Activated naive CD4-positive, alpha-beta T cell treated with anti-CD3 and anti-CD28 coated beads, Interleukin-2, amount 50 U/mL, for 16 hours (primary cell): ENCODE measurements around the gene PXMP2.
"Not testable (repeated sequence)": the region's sequence is repeated elsewhere in the genome, so short reads cannot be mapped to it uniquely, and the experiment has no call there.

ENCODE experiments used
- DNase-seq: peaks from one replicate; pipeline ENCODE4 v3.0.0-alpha.2; 2020

The PXMP2 gene

GRCh38 chr12:132724506-132725241, 37.3 kb downstream of the PXMP2 start:
- DNase-seq: no peak

DNA sequence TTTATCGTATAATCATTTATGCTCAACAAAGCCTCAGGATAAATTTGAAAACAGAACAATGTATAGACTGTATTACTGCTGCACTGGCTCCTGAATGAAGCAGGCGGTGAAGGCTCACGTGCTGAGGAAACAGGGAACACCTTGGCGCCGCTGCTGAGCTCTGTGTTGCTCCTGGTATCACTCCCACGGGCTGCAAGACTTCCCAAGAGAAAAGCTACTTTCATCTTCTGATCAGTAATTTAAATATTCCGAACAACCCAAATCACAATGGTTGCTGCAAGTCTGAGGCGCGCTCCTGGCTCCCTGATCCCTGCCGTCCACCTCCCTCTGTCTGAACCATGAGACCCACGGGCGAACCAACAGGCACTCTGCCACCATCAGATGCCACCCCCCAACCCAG, 39.0 kb downstream of the PXMP2 start:
- no peak for DNase-seq

DNA sequence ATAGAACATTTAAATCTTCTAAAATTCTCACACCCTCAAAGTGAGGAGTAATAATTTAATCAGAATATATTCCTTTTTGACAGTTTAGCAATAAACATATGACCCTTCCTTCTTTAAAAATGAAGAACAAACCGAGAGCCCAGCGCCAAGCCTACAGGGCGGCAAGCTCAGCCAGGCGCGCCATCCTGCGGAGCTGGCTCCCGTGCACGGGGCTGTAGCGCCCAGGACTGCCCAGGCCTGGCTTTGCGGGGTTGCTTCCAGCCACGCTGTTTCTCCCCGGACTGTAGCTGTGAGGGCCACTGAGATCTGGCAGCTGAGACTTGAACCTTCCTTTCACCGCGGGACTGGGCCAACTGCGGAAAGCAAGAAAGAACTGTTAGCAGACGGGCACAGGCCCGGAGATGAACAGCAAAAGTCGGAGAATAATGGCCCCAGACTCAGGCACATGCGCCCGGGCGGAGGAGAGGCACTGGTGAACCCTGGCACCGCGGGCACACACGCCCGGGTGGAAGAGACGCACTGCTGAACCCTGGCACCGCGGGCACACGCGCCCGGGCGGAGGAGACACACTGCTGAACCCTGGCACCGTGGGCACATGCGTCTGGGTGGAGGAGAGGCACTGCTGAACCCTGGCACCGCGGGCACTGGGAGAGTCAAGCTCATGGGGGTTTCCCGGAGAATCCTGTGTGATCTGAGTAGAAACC, 39.9 kb downstream of the PXMP2 start:
- DNase-seq: no peak

GRCh38 chr12:132728502-132728901, 41.1 kb downstream of the PXMP2 start:
- DNase-seq: no peak

DNA sequence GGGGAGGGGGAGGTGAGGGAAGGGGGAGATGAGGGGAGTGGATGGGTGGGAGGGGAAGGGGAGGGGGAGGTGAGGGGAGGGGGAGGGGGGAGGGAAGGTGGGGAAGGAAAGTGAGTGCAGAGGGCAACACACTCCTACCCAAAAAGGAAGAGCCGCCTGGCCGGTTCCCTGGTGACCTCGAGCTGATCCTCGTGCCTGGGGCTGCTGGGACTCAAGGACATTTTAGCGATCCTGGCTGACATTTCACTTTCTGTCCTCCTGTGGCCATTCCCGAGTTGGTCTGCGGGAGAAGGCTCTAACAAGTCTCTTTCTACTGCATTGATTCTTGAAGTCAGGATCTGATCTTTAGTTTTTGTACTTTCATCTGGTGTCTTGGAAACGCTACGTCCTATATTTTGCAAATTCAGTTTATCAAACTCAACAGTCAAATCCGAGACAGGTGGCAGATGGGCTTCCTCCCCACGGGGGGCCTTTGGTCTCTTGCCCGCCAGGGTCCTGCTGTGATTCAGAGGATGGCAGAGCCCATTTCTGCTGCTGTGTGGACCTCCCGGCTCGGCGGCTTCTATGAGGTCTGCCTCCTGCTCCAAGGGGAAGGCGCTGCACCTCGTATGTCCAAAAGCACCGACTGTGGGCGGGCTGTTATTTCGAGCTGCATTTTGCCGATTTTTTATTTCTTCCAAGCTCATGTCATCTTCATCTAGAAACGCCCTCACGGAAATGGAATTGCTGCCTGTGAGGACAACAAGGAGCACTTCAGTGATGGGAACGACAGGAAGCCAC, 42.3 kb downstream of the PXMP2 start:
- no peak for DNase-seq

GRCh38 chr12:132730353-132730752, 43.0 kb downstream of the PXMP2 start:
- DNase-seq: no peak

- DNase-seq: no peak
Measured at GRCh38 chr12:132731574-132731973, 44.2 kb downstream of the PXMP2 start.

DNA sequence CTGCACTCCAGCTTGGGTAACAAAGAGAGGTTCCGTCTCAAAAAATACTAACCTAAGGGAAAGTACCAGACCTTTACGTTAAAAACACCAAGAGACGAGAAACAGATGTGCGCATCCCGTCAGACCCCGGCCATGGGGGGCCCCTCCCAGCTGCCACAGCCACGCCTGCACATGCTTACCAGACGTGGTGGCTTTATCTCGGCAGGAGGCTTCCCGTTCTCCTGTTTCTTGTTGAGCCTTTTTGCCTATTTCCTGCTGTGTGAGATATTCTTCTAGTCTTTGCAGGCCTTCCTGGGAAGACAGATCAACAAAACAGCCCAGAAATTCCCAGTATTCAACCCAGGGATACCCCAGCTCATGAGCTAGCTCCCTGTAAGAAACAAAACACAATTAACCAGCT, 46.8 kb downstream of the PXMP2 start:
- DNase-seq: no peak

GRCh38 chr12:132735496-132735895, 48.1 kb downstream of the PXMP2 start:
- DNase-seq: no peak

DNA sequence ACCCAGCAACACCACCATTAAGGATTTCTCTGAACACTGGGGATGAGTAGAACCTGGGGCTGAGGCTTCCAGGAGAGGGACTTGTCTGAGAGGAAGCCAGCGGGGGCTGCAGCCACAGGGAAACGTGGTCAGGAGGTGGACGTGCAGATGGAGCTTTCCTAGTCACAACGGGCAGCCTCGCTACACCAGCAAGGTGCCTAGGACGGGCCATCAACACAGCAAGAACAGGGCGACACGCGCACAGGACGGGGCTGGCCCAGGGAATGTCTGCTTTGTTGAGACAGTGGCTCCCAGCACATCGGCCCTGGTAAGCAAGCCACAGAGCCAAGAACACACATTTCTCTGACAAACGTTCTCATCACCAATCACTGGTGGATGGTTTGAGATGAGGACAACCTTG, 49.0 kb downstream of the PXMP2 start:
- no peak for DNase-seq

GRCh38 chr12:132736913-132737312, 49.5 kb downstream of the PXMP2 start:
- no peak for DNase-seq

DNA sequence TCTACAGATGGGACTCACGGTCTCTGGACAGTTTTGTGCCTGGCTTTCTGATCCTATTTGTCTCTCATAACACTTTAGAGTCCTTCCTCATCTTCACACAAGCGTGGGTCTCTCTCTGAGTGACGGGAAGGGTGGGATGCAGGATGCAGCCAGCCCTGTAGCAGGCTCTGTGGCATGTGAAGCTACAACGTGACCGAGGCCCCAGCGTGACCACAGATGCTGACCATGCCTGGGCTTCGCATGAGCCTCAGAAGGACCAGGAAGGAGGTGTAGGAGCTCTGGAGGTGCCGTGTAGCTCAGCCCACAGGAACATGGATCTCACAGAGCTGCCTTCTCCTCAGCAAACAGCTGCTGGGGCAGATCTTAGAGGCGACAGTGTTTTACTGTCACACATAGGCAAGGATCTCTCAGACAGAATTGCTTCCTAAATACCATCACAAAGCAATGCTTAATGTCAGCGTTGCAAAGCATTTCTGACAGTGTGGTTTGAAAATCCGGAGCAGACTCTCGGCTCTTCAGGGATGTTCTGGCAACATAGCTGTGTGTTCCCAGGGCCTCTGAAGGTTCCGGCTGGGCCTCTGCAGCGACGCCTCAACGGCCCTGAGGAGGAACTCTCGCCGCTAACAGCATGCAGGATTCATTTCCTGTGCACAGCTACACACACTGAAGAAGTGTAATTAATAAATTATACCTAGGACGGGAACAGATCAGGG, 52.4 kb downstream of the PXMP2 start:
- DNase-seq: no peak

DNA sequence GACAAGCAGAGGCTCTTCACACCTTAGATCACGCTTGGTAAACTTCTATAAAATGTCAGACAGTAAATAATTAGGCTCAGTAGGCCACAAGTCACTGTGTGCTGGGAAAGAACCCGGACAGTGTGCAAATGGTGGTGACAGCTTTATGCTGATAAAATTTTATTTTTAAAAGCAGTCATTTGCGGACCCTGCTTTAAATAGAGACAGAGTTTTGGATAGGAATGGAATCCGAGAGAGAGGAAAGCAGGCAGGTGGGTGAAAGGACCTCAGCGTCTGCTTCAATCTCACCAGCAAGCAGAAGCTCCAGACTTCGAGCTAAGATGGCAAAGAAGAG, 52.9 kb downstream of the PXMP2 start:
- no peak for DNase-seq

GRCh38 chr12:132740652-132741051, 53.3 kb downstream of the PXMP2 start:
- no peak for DNase-seq

DNA sequence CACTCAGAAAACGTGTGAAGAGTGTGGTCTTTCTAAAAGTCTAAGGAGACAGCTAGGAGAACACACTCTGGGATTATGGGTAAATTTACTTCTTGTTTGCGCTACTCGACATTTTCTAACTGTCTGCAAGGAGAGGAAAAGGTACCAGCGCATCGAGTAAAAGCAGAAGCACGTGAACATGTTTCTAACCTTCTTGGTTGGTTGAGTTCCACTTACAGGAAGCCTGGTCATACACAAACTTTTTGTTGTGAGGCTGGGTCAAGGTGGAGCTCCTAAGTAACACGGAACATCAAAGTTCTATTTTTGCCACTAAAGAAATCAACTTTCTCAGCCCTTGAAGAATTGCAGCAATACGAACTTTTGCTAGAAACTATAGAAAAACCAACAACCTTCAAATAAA, 54.2 kb downstream of the PXMP2 start:
- no peak for DNase-seq

DNA sequence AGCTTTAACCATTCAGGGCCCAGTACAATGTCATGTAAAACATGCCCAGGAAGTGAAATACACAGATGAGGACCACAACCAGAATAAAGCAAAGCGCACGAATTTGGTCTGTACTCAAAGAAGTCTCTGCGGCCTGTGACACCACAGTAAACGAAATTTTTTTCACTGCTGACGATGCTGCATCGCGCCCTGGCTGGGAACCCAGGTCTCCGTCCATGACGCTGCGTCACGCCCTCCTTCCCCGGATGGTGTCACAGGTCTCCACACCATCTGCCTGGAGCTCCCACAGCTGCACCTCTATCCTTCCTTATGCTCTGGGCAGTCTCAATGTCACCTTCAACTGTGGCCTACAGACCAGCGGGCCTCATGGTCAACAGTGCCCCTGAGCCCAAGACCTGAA, 56.4 kb downstream of the PXMP2 start:
- no peak for DNase-seq

GRCh38 chr12:132746613-132747012, 59.2 kb downstream of the PXMP2 start:
- no peak for DNase-seq

- DNase-seq: no peak
Measured at GRCh38 chr12:132747395-132747794, 60.0 kb downstream of the PXMP2 start.

- no peak for DNase-seq
Measured at GRCh38 chr12:132747896-132748295, 60.5 kb downstream of the PXMP2 start.

GRCh38 chr12:132748319-132748718, 60.9 kb downstream of the PXMP2 start:
- no peak for DNase-seq

- not testable (repeated sequence) for DNase-seq
Measured at GRCh38 chr12:132753670-132754069, 66.3 kb downstream of the PXMP2 start.

GRCh38 chr12:132754160-132754932, 67.0 kb downstream of the PXMP2 start:
- DNase-seq: no peak
